ENCODE results near the gene AFF2. TPM values are rescaled to one million over a fixed set of nuclear protein-coding genes. Genes with fewer than 3 reads are reported as not detected.

Gene AFF2
- total RNA-seq, 4 donors from 2014 or later: 2.8 to 25.8 (median 8.6) TPM

- TF ChIP-seq CTCF (IDR thresholded peaks at IDR 0.05; ENCODE audit: low read depth): no peak
These were observed 5.2 kb upstream of the AFF2 start for GRCh38 chrX:148495176-148495575.

- no peak for TF ChIP-seq CTCF (IDR thresholded peaks at IDR 0.05; ENCODE audit: low read depth)
These were observed 2.4 kb upstream of the AFF2 start for GRCh38 chrX:148498067-148498466.

GRCh38 chrX:148499638-148500422 lies 587 bp upstream of the AFF2 start:
- TF ChIP-seq CTCF (IDR thresholded peaks at IDR 0.05; ENCODE audit: low read depth): no peak

GRCh38 chrX:148501386-148502066 lies 1.1 kb downstream of the AFF2 start:
- no peak for TF ChIP-seq CTCF (IDR thresholded peaks at IDR 0.05; ENCODE audit: low read depth)

DNA sequence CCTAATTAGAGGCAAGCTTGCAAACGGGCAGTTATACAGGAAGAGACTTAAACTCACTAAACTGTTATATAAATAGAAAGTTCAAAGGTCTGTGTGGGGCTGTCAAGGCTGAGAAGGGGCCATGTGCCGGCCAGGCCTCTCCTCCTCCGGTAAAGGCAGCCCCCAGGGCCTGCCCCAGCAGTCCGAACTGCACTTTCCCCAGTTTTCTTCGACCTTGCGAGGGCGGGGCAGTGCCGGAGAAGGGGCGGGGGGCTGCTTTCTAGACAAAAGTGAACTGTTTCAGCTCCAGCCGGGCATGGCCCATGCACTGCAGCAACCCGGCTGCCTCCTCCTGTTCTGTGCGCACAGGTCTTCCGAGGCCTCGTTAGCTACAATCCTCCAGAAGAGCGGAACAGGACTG lies 4.1 kb downstream of the AFF2 start:
- TF ChIP-seq CTCF (IDR thresholded peaks at IDR 0.05; ENCODE audit: low read depth): no peak

DNA sequence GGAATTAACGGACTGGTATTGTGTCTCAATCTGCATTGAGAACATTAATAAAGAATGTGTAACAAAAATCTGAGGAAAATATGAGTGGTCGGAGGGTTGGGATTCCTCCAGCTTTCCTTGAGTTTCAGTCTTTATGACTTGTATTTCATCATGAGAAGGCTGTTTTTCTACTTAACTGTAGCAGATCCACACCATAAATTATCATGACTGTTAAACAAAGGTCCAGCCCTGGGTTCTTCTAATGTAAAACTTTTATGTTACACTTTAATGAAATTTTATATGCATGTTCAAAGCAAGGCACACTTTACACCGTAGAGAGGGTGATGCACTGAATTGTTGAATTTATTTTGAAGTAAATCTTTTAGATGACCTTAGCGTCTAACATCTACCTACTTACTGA lies 7.0 kb downstream of the AFF2 start:
- no peak for TF ChIP-seq CTCF (IDR thresholded peaks at IDR 0.05; ENCODE audit: low read depth)

DNA sequence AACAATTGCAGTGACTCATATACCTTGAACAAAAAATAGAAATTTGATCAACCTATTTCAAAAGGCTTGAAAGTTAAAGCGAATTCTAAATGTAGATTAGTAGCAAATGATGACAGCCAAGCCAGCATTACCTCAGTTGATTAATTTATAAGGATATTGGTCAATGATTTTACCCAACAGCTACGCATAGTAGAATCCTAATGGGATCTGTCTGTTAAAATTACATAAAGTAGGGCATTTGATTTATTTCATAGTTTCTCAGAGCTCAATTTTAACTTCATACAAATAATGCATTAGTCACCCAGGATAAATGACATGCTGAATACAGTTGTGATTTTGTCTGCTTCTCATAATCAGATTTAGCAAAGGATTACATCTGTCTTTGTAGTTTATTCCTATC lies 12.0 kb downstream of the AFF2 start:
- no peak for TF ChIP-seq CTCF (IDR thresholded peaks at IDR 0.05; ENCODE audit: low read depth)
